OCI-LY3 (cell line): ENCODE results near the gene LIMD2.
A peak's percentile ranks its signal among the peaks of the same experiment; 100 is the strongest.

ENCODE experiments used
- H2AFZ ChIP-seq: fragments of 200-600, 300-600 bp; shearing (Covaris generic); 2 replicates; pipeline ENCODE4 v1.6.0; 2014; ENCODE audit warnings: antibody characterized with exemption, low read depth, low read length
- H3K27ac ChIP-seq: fragments of 200-600, 300-600 bp; sonication (generic); 2 replicates; pipeline ENCODE4 v1.5.1; 2014; ENCODE audit warnings: mild to moderate bottlenecking, low read length, moderate library complexity, mixed read lengths
- H3K27me3 ChIP-seq: fragments of 200-600, 300-600 bp; sonication (generic); 2 replicates; pipeline ENCODE4 v1.6.1; 2014; ENCODE audit warnings: low read depth, low read length, mixed read lengths
- H3K36me3 ChIP-seq: fragments of 200-600, 300-600 bp; sonication (generic); replicated peaks from 2 replicates; pipeline ENCODE3; 2014; ENCODE audit warnings: low read depth, low read length, mixed read lengths
- H3K4me1 ChIP-seq: fragments of 300-600, 200-600 bp; sonication (generic); 2 replicates; pipeline ENCODE4 v1.6.1; 2014; ENCODE audit warnings: low read length, mixed read lengths
- H3K4me2 ChIP-seq: fragments of 200-600, 300-600 bp; sonication (generic); 2 replicates; pipeline ENCODE4 v1.6.1; 2014; ENCODE audit warnings: low read length, mixed read lengths
- H3K4me3 ChIP-seq: fragments of 300-600, 200-600 bp; sonication (generic); 2 replicates; pipeline ENCODE4 v1.5.1; 2014; ENCODE audit warnings: antibody characterized with exemption, mild to moderate bottlenecking, low read length, moderate library complexity
- H3K79me2 ChIP-seq: fragments of 300-600, 200-600 bp; shearing (Covaris generic); 2 replicates; pipeline ENCODE4 v1.6.1; 2014; ENCODE audit warnings: mild to moderate bottlenecking, low read length, mixed read lengths
- H3K9ac ChIP-seq: fragments of 300-600, 200-600 bp; shearing (Covaris generic); 2 replicates; pipeline ENCODE4 v1.6.0; 2014; ENCODE audit warnings: mild to moderate bottlenecking, low read length, moderate library complexity
- H3K9me3 ChIP-seq: fragments of 200-600, 300-600 bp; shearing (Covaris generic); 2 replicates; pipeline ENCODE4 v1.6.1; 2014; ENCODE audit warnings: low read length, mixed read lengths; ENCODE audit not compliant: insufficient read depth
- H4K20me1 ChIP-seq: fragments of 200-600, 300-600 bp; sonication (generic); 2 replicates; pipeline ENCODE4 v1.6.1; 2016; ENCODE audit warnings: low read length, mixed read lengths; ENCODE audit not compliant: insufficient read depth
- EZH2phosphoT487 ChIP-seq: fragments of 200-600 bp; shearing (Covaris generic); IDR thresholded peaks from 2 replicates; pipeline ENCODE4 v1.6.1; 2018; ENCODE audit warnings: antibody characterized with exemption, mixed run types, low read depth
- TF ChIP-seq, protein P1 (sequence below): fragments of 200-600, 300-600 bp; sonication (generic); IDR thresholded peaks from 2 replicates; pipeline ENCODE4 v1.5.1; 2014; ENCODE audit warnings: antibody characterized with exemption, low read length, low read depth

Gene LIMD2

DNA sequence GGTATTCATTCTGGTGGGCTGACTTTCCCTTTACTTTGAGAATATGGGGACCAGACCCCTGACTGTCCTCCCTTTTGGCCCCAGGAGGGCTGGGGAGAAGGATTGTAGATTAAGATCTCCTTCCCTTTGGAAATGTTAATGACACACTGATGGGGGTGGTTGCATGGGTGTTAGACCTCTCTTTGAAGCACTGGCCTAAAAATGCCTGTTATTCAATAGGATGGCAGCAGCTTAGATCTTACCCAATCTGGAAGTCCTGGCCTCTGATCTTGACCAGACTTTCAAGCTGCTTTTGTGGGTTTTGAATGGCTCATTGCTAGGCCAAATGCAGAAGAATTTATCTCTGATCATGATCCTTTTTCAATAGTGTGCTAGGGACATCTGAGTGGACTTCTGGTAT, 52.0 kb downstream of the LIMD2 start:
- TF ChIP-seq EZH2phosphoT487 = no peak
- TF ChIP-seq, protein P1, sequence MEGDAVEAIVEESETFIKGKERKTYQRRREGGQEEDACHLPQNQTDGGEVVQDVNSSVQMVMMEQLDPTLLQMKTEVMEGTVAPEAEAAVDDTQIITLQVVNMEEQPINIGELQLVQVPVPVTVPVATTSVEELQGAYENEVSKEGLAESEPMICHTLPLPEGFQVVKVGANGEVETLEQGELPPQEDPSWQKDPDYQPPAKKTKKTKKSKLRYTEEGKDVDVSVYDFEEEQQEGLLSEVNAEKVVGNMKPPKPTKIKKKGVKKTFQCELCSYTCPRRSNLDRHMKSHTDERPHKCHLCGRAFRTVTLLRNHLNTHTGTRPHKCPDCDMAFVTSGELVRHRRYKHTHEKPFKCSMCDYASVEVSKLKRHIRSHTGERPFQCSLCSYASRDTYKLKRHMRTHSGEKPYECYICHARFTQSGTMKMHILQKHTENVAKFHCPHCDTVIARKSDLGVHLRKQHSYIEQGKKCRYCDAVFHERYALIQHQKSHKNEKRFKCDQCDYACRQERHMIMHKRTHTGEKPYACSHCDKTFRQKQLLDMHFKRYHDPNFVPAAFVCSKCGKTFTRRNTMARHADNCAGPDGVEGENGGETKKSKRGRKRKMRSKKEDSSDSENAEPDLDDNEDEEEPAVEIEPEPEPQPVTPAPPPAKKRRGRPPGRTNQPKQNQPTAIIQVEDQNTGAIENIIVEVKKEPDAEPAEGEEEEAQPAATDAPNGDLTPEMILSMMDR = no peak
- Histone ChIP-seq H3K36me3 (peaks cover 11% of the 10 kb centered on the region), H3K9ac (no peak overlapping the region)

DNA sequence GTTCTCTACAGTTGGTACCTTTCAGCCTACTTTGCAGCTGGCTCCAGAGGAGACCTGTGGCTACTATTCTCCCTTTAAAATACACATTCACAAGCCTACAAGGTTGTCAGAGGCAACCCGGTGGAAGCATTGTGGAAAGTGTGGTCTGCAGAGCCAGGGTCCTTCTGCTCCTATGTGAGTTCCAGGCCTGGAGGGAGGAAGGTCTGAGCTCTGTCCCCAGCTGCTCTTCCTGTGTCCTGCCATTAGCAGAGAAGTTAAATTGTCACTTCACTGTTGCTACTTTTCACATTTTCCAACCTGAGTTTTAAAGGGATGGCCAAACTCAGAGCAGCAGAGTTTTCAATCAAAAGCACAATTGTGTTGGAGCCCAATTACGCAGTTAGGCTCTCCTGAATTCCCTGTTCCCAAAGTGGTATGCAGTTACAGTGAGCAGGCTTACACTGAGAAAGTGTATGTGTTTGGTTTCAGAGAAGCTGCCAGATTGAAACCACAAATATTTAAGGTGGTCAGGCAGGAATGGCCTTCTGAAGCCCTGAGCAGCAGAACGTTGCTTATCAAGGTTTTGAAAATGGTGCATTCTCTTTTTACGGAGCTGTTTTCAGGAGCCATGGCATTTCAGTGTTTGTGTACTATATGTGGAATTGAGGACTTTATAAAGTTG, 52.7 kb downstream of the LIMD2 start:
- H3K36me3 ChIP-seq = peaks cover 9% of the 10 kb centered on the region
- no peaks in the 10 kb centered on the region for H3K9me3 ChIP-seq
- TF ChIP-seq, protein P1 = no peak
- no peak for TF ChIP-seq EZH2phosphoT487
- peaks cover 34% of the 10 kb centered on the region for H3K4me1 ChIP-seq
- H2AFZ ChIP-seq = no peak overlapping the region
- no peak overlapping the region for H3K27ac ChIP-seq
- H3K9ac ChIP-seq = no peak overlapping the region
- no peaks in the 10 kb centered on the region for H4K20me1 ChIP-seq
- H3K4me2 ChIP-seq = no peak overlapping the region
- no peaks in the 10 kb centered on the region for H3K79me2 ChIP-seq
- H3K27me3 ChIP-seq = no peaks in the 10 kb centered on the region
- H3K4me3 ChIP-seq = no peak overlapping the region

More for the DNA sequence above, 52.0 kb downstream of the LIMD2 start:
- no peak overlapping the region for H3K4me3 ChIP-seq
- no peaks in the 10 kb centered on the region for H3K9me3 ChIP-seq
- no peak overlapping the region for H2AFZ ChIP-seq
- no peaks in the 10 kb centered on the region for H4K20me1 ChIP-seq
- H3K27ac ChIP-seq = no peak overlapping the region
- no peak overlapping the region for H3K4me2 ChIP-seq
- no peaks in the 10 kb centered on the region for H3K27me3 ChIP-seq
- peaks cover 34% of the 10 kb centered on the region for H3K4me1 ChIP-seq
- H3K79me2 ChIP-seq = no peaks in the 10 kb centered on the region

DNA sequence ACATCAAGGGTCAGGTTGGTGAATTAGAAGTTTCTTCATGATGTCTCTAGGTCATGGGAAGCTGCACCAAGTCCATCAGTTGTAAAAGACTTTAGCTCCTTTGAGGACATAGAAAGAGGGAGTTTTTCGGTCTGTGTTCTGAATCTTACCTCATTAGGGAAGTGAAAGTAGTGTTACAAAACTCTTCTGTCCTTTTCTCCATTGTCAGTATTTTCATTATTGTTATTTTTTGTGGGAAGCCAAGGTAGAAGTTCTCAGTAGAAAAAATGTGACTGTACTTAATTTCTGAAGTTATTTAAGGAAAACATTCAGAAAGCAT, 53.5 kb downstream of the LIMD2 start:
- no peaks in the 10 kb centered on the region for H3K27me3 ChIP-seq
- no peaks in the 10 kb centered on the region for H3K79me2 ChIP-seq
- peak overlapping the region; percentile 34 for H3K4me2 ChIP-seq
- H2AFZ ChIP-seq = no peak overlapping the region
- H3K4me3 ChIP-seq = no peak overlapping the region
- peaks cover 30% of the 10 kb centered on the region for H3K4me1 ChIP-seq
- no peak for TF ChIP-seq EZH2phosphoT487
- TF ChIP-seq, protein P1 = no peak
- no peak overlapping the region for H3K9ac ChIP-seq
- no peaks in the 10 kb centered on the region for H3K9me3 ChIP-seq
- peak overlapping the region; percentile 6; the same call in 1 of the 2 replicates for H3K27ac ChIP-seq
- peaks cover 9% of the 10 kb centered on the region for H3K36me3 ChIP-seq
- H4K20me1 ChIP-seq = no peaks in the 10 kb centered on the region
